C4-2B (cell line): ENCODE data around the gene RNF39.
A peak's percentile ranks its signal among the peaks of the same experiment; 100 is the strongest.

Experiments
- H3K27ac ChIP-seq: fragments of 450-650 bp; 2 replicates; pipeline ENCODE4 v1.5.1; 2017
- CTCF ChIP-seq: fragments of 450-650 bp; conservative IDR thresholded peaks from 2 replicates; pipeline ENCODE4 v1.5.1; 2017; ENCODE audit warnings: mild to moderate bottlenecking
- ZFX ChIP-seq: fragments of 450-650 bp; IDR thresholded peaks from 2 replicates; pipeline ENCODE4 v1.6.1; 2017

Gene RNF39

DNA sequence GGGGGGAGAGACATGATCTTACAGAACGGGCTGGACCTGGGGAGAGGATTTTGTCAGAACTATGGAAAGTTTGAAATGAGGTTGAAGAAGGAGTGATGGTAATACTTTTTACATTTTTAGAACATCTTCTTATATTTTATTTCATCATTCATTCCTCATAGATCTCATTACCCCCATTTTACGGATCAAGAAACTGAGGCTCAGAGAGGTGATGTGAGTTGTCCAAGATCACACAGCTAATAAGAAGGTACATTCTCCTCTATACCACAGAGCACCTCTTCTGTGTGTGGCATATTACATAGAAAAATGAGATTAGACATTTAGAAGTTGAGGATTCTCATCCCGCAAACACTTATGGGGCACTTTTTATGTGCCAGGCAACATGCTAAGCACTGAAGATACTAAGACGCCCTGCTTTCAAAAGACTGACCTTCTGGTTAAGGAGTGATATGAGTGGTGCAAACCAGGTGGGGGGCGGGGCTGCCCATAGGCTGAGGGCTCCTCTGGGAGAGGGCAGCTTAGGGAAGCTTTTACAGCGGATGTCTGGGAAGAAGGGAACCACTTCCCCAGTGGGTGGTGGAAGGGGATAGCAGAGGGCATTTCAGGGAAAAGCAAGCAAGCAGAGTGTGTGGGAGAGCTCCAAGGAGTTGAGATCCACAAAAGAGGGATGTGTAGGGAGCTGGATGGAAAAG lies 17.4 kb upstream of the RNF39 start:
- H3K27ac ChIP-seq = no peak overlapping the region
- TF ChIP-seq ZFX = no peak
- TF ChIP-seq CTCF = no peak

DNA sequence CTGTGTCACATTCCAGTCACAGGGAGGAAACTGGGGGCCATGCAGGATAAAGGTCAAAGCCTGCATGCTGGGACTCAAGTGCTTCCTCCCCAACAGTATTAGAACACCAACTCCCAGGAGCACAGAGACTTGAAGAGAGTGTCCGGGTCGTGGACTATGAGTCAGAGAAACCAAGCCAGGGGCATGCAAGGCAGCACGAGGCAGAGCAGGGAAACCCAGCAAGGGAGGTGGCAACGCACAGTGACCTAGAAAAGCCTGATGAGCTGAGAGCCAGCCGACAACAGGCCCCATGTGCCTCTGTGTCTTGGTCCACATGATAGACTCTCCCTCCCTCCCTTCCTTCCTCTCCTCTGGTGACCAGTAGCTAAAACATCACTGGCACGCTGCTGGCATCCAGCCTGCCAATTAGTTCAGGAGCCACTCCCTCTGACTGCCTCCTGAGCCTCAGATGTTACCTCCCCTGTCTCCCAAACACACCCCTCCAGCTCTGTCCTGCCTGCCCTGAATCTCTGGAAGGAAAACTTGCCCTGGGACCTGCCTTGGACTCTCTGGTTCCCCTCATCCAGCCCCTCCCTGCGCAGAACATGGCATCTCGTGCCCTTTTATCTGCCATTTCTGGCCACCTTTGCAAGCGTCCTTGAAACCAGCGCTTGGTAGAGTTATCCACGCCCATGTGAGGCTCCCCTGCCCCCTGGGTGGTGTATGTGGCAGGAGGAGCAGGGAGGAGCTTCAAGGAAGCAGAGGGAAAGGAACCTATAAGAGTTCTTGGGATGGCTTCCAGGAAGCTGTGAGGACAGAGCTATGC lies 16.2 kb upstream of the RNF39 start:
- H3K27ac ChIP-seq = no peak overlapping the region

DNA sequence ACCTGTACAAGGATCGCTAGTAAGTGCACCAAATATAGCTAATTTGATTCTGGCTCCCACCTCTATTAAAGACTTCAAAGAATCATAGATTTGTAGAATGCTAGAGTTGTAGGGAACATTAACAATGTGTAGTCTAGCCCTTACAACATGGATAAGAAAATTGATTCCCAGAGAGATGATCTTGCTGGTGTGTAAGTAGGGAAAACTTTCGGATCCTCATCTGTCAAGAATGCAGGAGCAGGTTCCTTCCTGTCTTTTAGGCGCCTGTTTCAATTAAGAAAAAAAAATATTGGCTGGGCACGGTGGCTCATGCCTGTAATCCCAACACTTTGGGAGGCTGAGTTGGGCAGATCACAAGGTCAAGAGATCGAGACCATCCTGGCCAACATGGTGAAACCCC lies 12.3 kb upstream of the RNF39 start:
- H3K27ac ChIP-seq = no peak overlapping the region
- TF ChIP-seq ZFX (no peak), CTCF (no peak)

More for the DNA sequence above, 16.2 kb upstream of the RNF39 start:
- TF ChIP-seq ZFX (no peak), CTCF (no peak)

GRCh38 chr6:30077218-30077617 lies 1.6 kb upstream of the RNF39 start:
- no peak for TF ChIP-seq CTCF
- TF ChIP-seq ZFX = no peak
- no peak overlapping the region for H3K27ac ChIP-seq

DNA sequence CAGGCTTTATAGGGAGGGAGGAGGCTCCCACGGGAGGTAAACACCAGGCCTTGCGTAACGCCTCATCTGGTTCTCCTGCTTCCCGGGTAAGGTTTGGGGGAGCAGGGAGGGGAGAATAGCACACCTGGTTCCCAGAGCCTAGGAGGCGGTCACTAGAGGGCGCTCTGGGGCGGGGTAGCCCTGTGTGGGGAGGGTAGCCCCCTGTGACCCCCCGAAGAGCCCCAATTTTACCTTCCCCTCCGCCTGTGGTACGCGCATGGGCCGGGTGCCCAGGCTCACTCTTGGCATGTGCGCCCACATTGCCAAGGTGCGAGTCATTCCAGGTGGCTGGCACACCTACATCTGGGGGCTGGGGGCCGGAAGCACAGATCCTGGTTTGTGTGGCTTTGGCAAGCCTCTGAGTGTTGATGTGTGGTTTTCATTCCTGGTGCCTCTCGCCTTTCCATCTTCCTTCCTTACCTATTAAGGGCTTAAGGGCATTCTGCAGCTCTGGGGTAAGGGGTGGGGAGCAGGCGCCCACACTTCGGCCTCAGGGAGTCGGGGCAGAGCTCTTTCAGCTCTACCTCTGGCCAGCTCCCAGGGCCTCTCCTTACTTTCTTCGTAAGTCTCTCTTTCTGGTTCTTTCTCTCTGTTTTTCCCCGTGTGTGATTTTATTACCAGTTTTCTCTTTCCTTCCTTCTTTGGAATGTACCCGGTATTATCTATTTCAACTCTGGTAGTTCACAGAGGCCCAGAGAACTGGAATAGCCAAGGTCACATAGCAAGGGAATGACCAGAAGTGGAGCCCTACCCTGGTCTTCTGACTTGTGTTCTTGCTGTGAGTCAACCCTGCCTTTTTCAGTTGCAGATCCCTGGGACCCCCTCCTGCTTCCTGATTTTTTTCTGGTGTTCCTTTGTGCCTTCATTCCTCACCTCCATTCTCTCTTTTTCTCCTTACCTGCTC lies 492 bp upstream of the RNF39 start:
- H3K27ac ChIP-seq = no peak overlapping the region

DNA sequence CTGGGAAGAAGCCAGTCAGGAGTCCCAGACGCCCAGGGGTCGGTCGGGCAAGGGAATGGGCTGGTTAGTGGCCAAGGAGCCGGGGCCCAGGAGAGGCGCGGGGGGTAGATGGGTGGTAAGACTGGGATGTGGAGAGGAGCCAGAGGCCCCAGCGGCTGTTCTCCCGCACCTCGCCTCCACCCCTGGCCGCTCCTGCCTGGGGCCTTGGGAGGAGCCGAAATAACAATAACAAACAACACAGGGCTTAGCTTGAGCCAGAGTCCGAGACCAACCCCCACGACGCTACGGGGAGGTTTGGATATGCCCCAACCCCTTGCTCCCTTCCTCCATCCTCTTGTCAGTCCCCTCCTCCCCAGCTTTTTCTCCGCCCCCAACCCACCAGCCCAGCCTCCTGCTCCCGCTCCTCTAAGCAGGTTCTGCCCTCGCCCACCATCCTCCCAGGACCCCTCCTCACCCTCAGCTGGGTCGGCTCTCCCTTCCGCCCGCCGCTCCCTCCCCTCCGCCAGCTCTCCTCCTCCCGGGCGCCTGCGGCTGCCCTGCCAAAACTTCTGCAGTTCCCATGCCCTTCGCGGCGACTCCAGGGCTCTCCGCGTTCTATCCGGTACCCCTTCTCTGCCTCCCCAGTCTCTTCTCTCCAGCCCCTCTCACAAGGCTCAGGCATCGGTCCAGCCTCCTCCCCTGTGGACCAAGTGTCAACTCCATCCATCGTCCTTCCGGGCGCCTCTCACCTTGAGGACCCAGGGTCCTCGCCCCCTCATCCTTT lies 1.1 kb downstream of the RNF39 start:
- TF ChIP-seq CTCF = no peak
- TF ChIP-seq ZFX = no peak
- H3K27ac ChIP-seq = no peak overlapping the region

More for the DNA sequence above, 492 bp upstream of the RNF39 start:
- TF ChIP-seq CTCF (peak; percentile 60), ZFX (no peak)
